Activated CD4-positive, alpha-beta T cell treated with anti-CD3 and anti-CD28 coated beads, Interleukin-10, Interleukin-2, amounts not matched to agents 100 ng/mL and 50 ng/mL, durations not matched to agents 16 hours and 8 hours (primary cell): Measurements from ENCODE around the gene BEGAIN.

Experiments
- DNase-seq: peaks from one replicate; pipeline ENCODE4 v3.0.0-alpha.2; 2020

BEGAIN gene

DNA sequence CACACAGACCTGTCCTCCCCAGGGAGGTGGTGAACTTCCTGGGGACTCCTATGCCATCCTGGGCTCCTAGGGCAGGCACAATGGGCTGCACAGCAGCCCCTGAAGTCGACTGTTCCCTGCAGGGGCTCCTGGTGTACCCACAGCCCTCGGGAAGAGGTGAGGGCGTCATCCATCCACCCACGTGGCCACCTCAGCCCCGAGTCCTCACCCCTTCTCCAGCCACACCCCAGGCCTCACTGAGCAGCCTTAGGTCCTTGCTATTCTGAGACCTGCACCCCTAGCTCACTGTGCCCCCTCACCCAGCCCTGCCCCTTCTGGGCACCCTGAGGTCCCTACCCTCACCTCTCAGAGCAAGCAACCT lies 38.9 kb downstream of the BEGAIN start:
- no peak for DNase-seq

DNA sequence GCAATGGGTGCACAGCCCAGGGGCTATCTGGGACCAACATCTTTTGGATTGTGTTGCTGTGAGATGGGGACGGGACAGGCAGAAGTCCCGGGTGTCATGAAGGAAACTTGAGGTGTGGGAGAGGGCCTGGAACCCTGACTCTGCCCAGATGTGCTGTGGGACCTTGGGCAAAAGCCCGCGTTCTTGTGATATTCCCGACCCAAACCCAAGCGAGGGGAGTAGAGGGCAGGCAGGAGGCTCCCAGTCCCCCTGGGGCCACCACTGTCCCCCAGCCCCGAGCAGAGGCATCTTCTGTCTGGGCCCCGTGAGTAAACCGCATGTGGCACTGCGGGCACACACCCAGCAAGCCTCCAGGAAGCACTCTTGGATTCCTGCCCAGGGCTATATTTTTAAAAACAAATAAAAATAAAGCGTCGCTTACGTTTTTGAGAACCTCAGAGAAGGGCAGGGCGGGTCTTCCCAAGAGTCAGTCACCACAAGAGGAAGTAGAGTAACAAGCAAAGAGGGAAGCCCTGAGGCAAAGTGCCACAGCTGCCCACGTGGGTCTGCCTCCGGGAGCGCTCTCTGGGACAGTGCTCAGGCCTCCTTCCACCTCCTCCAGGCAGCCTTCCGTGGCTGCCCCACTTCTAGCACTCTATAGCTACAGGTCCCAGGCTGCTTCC lies 39.5 kb downstream of the BEGAIN start:
- no peak for DNase-seq

DNA sequence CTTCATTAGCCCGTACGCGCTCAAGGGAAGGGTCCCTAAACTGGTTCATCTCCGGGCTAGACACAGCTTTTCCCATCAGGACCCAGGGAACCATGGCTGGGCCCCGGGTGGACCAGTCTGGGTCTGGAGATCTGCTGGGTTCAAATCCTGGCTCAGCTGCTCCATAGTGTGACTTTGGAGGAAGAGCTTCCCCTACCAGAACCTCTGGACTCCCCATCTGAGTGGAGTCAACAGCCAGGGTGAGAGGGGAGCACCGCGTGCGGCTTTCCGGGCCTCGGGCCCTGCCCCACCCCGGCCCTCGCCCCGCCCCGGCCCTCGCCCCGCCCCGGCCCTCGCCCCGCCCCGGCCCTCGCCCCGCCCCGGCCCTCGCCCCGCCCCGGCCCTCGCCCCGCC lies 41.2 kb downstream of the BEGAIN start:
- no peak for DNase-seq

GRCh38 chr14:100545359-100545758 lies 41.9 kb downstream of the BEGAIN start:
- no peak for DNase-seq

DNA sequence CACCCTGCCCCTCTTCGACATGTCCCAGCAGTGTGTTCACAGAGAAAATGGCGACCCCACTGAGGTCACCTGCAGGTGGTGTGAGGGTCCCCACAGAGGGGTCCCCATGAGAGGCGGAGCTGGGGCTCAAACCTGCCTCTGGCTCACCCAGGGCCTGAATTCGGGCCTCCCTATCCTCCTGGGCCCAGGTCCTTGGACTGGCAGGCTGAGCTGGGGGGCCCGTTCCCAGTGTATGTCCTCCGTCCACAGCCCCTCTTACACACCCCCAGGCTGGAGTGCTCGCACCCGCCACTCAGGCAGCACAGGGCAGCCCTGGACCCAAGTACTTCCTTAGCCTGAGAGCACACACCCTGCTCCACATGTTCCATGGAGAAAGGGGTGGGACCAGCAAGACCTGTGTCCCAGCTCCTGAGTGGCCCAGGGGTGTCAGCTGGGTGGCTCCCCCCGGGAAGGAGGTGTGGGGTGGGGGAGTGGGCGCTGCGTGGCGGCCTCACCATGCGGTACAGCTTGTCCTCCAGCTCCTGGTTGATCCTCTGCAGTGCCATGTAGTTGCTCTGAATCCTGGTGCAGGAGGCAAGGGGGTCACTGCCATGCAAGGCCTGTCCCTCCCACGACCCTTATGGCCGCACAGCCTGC lies 42.6 kb downstream of the BEGAIN start:
- DNase-seq, result no peak

DNA sequence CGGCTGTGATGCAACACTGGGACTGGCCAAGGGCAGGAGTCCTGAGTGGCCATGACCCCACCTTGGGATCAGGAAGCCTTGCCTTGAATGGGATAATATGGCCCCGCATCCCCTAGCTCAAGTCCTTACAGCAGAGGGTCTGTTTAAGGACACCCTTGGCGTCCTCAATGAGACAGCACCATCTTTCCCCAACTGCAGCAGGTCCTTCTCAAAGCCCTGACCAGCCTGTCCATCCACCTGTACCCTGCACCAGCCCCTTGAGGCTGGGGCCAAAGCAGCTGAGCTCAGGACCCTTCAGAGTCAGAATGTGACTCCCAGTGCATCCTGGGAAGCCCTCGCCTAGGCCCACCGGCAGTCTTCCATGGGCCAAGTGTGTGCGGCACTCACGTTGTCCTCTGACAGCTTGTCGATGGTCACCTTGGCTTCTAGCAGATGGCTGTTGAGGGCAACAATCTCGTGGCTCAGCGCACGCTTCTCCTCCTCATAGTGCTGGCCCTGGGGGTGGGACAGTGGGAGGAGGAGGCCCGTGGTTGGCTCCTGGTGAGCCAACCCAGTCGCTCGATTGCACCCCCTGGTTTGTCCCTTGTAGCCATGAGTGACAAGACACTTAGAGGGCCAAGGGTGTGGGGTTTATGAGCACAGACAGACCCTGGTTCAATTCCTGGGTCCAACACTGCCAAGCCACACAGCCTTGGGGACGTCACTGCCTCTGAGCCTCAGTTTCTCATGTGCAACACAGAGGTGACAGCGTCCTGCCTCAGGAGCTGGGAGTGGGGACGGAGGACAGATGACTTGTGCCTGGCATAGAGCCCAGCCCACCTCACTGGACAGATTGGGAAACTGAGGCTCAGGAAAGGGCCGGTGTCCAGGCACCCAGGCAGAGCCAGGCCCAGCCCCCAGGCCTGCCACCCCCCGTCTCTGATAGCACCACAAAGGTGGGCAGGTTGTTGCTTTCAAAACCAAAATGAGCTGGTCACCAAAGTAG lies 43.5 kb downstream of the BEGAIN start:
- no peak for DNase-seq

DNA sequence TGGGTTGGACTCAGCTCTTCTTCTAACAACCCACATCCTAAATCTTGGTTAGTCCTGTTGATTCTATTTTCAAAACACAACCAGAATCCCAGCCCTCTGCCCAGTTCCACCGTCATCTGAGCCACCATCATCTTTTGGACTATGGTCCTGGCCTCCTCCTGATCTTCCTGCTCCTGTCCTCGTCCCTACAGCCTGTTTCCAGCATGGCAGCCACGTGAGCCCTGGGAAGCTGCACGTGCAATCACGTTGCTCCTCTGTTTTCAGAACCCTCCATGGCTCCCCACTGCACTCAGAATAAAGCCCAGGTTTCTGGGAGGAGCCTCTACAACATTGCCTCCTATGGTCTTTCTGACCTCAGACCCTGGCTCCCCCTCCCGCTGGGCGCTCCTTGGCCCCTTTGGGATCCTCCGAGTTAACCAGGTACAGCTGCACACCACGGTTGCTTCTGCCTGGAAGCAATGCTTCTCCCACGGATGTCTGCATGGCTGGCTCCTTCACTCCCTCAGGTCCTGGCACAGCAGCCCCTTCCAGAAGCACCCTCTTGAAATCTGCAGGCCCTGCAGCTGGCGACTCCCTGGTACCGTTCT lies 44.5 kb downstream of the BEGAIN start:
- DNase-seq, result no peak

DNA sequence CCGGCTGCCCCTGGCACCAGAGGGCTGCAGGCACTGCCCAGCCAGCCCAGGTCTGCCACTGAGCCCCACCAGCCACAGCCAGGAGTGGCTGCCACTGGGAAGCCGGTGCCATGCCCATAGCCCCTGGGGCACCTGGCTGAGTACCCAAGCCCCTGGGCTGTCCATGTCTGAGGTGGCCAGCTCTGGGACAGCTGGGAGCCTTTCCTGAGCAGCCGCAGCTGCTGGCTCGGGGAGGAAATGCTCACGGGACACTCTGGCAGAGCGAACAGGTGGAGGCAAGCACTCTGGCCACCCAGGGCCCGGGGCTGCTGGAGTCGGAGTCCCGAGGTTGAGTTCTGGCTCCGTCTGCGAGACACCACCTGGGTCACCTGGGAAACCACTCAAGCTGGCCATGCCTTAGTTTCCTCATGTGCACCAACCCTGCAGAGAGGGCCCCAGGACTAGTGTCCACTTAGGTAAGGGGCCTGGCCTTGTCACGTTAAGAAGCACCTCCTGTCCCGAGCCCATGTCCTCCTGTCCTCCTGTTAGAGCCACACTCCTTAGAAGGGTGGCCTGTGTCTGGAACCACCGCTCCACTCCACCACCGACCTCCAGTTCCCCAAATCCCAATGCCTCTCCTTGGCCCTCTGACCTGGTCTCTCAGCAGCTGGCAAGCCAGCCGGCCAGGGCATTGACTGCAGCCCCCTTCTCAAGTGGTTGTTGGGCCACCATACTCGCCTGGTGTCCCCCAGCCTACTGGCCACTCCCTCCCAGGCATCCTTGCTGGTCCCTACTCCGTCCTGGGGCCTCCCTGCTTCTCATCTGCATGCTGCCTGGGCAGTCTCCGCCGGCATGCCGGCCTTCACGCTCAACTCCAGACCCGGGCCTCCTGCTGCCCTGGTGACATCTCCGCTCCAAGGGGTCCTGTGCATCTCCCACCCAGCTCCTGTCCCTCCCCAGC lies 45.3 kb downstream of the BEGAIN start:
- no peak for DNase-seq

DNA sequence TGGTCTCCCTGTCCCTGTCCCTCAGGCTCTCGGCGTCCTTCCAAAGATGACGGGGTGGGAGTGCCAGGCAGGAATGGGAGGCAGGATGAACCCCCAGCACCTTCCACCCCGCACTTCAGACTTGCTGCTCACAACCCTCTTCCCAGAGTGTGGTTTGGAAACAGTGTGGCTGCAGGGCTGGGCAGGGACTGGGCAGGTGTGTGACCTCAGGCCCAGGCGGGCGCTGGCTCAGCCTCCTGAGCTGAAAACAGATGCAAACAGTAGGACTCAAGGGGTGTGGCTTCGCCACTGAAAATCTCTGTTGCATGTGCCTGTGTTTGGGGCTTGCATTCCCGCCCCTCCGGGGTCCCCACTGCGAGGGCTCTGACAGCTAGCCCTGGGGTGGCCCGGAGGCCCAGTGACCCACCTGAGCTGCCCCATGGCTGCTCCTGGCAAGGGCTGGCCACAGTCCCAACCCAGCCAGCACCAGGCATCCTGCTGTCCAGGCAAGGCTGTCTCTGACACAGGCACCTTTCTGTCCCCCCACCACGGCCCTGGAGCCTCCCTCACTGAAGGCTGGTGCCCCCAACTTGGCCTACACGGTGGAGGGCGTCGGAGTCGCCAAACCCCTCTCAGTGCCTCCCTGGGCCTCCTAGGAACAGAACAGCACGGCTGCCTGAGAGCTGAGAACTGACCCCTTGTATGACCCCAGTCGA lies 46.1 kb downstream of the BEGAIN start:
- no peak for DNase-seq

DNA sequence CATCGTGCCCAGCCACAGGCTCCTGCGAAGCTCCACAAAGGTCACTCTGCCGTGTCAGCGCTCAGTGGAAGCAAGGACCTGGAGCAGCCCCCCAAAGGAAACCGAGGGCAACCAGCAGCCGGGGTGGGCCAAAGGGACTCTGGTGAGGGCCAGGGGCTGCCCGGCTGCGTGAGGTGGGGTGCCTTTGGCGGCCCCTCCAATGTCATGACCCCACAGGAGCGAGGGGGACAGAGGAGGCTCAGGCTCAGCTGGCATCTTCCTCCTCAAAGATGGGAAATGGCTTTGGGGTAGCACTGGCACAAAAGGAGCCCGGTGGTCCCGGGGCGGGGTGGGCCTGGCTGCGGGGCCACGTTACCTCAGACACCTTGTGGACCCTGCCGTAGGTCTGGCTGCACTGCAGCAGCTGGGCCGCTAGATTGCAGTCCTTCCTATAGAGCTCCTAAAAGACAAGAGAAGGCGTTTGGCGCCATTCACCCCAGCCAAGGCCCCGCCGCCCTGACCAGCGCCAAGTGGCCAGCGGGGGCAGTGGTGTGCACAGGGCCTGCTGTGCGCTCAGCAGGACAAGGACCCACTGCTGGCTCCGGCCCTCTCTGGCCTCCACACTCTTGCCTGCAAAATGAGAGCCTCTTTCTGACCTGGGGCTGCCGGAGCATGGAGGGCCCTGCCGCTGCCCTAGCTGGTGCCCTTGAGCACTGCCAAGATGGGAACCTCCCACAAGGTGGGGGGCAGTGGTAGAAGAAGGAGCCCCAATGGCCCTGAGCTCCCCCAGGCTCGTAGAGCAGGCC lies 46.9 kb downstream of the BEGAIN start:
- DNase-seq, result no peak

DNA sequence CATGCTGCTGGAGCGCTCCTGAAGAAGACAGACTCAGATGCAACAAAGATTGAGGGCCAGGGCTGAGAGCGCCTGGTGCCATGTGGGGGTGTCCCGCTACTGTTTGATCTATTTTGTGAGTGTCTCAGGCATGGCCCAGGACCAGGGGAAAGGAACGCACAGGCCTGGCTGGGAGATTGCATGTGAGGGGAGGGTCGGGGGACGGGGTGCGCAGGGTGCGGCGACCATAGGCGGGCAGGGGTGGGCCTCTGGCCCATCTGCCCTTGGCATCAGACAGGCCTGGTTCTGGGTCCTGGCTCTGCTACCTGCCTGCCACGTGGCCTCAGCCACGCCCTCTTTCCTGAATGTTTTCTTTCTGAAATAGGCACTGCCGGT lies 47.5 kb downstream of the BEGAIN start:
- no peak for DNase-seq

DNA sequence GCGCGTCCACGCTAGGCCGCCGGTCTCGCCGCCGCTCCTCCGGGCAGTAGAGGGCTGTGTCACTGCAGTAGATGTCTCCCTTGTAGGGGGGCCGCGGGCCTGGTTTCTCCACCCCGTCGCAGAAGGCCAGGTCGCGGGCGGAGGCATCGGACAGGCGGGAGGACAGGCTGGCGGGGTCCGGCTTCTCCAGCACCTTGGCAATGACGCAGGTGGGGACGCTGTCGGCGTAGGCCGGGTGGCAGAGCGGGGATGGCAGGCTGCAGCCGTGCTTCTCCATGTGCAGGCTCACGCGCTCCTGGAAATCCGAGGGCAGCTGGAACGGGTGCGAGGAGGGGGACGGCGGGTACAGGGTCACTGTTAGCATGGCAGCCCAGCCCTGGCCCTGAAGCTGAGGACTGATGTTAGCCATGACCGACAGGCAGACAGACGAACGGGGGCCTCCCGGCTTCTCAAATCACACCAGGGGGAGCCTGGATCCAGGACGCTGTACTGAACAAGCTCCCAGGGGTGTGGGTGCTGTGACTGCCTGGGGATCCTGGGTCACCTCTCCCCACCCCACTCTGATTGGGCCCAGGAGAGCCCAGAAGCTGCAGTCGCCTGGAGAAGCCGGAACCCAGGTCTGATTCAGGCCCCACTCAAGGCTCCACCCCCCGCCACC lies 48.1 kb downstream of the BEGAIN start:
- DNase-seq, result no peak

DNA sequence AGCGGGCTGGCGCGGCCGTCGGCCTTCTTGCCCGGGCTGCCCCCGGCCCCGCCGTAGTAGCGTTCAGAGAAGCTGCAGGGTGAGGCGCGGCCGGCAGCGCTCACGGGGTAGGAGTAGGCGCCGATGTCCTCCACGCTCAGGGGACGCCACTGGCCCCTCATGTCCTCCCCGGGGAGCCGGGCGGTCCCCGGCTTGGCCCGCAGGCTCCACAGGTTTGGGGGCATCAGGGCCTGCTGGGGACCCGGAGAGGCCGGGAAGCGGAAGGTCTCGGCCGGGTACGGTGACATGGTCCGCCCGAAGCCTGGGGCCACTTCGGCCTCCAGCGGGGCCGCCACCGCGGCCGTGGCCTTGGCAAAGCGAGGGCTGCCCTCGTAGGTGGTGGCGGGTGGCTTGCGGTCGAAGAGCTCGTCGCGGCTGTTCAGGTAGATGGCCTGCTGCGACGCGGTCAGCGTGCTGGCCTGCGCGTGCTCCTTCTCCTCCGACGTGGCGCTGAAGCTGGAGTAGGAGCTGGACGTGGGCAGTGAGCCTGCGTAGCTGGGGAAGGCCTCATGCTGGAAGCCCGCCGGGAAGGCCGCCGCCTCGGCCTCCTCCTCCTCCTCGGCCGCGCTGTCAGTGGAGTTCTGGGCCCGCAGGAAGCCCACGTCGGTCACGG lies 48.7 kb downstream of the BEGAIN start:
- DNase-seq, result no peak

GRCh38 chr14:100537446-100538350 lies 49.5 kb downstream of the BEGAIN start:
- no peak for DNase-seq

GRCh38 chr14:100536721-100537445 lies 50.3 kb downstream of the BEGAIN start:
- DNase-seq, result no peak

GRCh38 chr14:100536121-100536510 lies 51.1 kb downstream of the BEGAIN start:
- DNase-seq, result no peak

DNA sequence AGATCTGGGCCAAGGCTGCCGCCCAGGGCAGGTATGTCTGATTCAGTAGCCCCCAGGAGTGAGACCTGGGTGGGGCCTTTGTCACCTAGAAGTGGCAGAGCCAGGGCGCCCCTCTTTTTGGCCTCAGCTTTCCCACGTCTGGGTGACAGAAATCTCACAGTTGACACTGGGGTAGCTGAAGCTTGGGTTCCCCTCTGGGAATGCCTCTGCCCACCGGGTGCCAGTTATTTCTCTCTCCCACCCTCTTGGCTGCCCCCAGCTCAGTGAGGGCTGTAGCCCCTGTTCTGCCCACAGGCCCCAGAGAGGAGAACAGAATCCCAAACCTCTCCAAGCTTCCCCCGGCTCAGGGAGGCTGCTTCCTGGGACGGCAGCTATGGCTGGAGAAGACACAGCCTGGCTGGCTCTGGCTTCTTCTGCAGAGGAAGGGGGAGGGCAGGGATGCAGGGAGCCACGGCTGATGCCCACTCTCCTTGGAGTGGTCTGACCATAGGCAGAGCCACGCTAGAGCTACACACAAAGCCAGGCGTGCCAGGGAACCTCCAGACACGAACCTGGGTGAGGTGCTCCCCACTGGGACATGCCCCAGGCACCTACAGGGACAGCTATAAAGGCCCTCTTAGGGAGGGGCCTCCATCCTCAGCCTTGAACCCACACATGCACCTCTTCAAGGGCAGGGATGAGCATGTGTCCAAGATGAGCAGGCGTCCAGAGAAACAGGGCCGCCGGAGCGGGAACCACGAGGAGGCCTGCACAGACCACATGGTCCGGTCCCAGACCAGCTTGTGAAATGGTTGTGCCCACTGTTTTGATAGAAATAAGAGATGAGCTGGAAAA lies 51.7 kb downstream of the BEGAIN start:
- DNase-seq, result no peak
